ENCODE measurements around the gene FBXL7. TPM values are rescaled to one million over a fixed set of nuclear protein-coding genes. Genes with fewer than 3 reads are reported as not detected.

Gene FBXL7
- total and polyA plus RNA-seq, 4 donors = 0.24 to 1.4 (median 1.2) TPM

GRCh38 chr5:15489571-15490235, 10.3 kb upstream of the FBXL7 start:
- Histone ChIP-seq H3K4me1 (ENCODE audit: control insufficient read depth in 4 of 4, insufficient read depth in 4 of 4, low read length in 3 of 4) (no peaks in the 10 kb centered on the region), H3K9me3 (ENCODE audit: control insufficient read depth in 4 of 4, low read length in 3 of 4) (no peaks in the 10 kb centered on the region), H3K4me3 (ENCODE audit: low read depth in 1 of 3, low read length in 3 of 3) (no peak overlapping the region), H3K27ac (ENCODE audit: low read depth in 1 of 2, low read length in 2 of 2) (no peak overlapping the region), H3K9ac (ENCODE audit: low read depth in 1 of 2, low read length in 2 of 2) (no peak overlapping the region), H3K36me3 (ENCODE audit: control insufficient read depth in 4 of 4, insufficient read depth in 3 of 4, low read depth in 1 of 4, low read length in 3 of 4) (no peaks in the 10 kb centered on the region), H3K27me3 (ENCODE audit: control insufficient read depth in 4 of 4, insufficient read depth in 4 of 4, low read length in 3 of 4) (peaks cover 0 to 2% (median 0%) of the 10 kb centered on the region in 4 donors)
- DNase-seq (ENCODE audit: low spot score) = no peak
- TF ChIP-seq JUND (IDR thresholded peaks at IDR 0.05) (no peak), CTCF (IDR thresholded peaks at IDR 0.05; ENCODE audit: low read depth, low read length, missing input control) (no peak), RXRA (IDR thresholded peaks at IDR 0.05) (no peak), FOXA2 (IDR thresholded peaks at IDR 0.05) (no peak), TAF1 (conservative IDR thresholded peaks at IDR 0.05) (no peak), YY1 (IDR thresholded peaks at IDR 0.05) (no peak), NR2F2 (IDR thresholded peaks at IDR 0.05) (no peak), ATF3 (IDR thresholded peaks at IDR 0.05) (no peak), SP1 (IDR thresholded peaks at IDR 0.05) (no peak), GABPA (IDR thresholded peaks at IDR 0.05 in 1 of 2, conservative IDR thresholded peaks at IDR 0.05 in 1 of 2) (no peak), MAX (IDR thresholded peaks at IDR 0.05) (no peak), REST (IDR thresholded peaks at IDR 0.05) (no peak)
- 68% methylated on average over 5 of the region's 5 CpGs for whole genome bisulfite sequencing

GRCh38 chr5:15492545-15492944, 7.4 kb upstream of the FBXL7 start:
- H3K36me3 ChIP-seq (ENCODE audit: control insufficient read depth in 4 of 4, insufficient read depth in 3 of 4, low read depth in 1 of 4, low read length in 3 of 4) = no peaks in the 10 kb centered on the region
- 92% methylated on average over 1 of the region's 1 CpG for WGBS
- no peak for DNase-seq (ENCODE audit: low spot score)
- no peaks in the 10 kb centered on the region for H3K9me3 ChIP-seq (ENCODE audit: control insufficient read depth in 4 of 4, low read length in 3 of 4)
- H3K4me1 ChIP-seq (ENCODE audit: control insufficient read depth in 4 of 4, insufficient read depth in 4 of 4, low read length in 3 of 4) = no peaks in the 10 kb centered on the region
- H3K4me3 ChIP-seq (ENCODE audit: low read depth in 1 of 3, low read length in 3 of 3) = no peak overlapping the region
- H3K27me3 ChIP-seq (ENCODE audit: control insufficient read depth in 4 of 4, insufficient read depth in 4 of 4, low read length in 3 of 4) = peaks cover 0 to 2% (median 0%) of the 10 kb centered on the region in 4 donors
- H3K9ac ChIP-seq (ENCODE audit: low read depth in 1 of 2, low read length in 2 of 2) = no peak overlapping the region
- H3K27ac ChIP-seq (ENCODE audit: low read depth in 1 of 2, low read length in 2 of 2) = no peak overlapping the region
- no peak for TF ChIP-seq MAX (IDR thresholded peaks at IDR 0.05)
- TF ChIP-seq TAF1 (conservative IDR thresholded peaks at IDR 0.05) = no peak
- TF ChIP-seq RXRA (IDR thresholded peaks at IDR 0.05) = no peak
- TF ChIP-seq ZBTB33 (IDR thresholded peaks at IDR 0.05) = no peak
- no peak for TF ChIP-seq JUND (IDR thresholded peaks at IDR 0.05)
- no peak for TF ChIP-seq FOXA2 (IDR thresholded peaks at IDR 0.05)
- TF ChIP-seq CTCF (IDR thresholded peaks at IDR 0.05; ENCODE audit: low read depth, low read length, missing input control) = no peak
- TF ChIP-seq REST (IDR thresholded peaks at IDR 0.05) = no peak
- no peak for TF ChIP-seq FOXA1 (IDR thresholded peaks at IDR 0.05)
- no peak for TF ChIP-seq SP1 (IDR thresholded peaks at IDR 0.05)
- no peak for TF ChIP-seq ATF3 (IDR thresholded peaks at IDR 0.05)
- TF ChIP-seq HNF4A (conservative IDR thresholded peaks at IDR 0.05) = no peak
- no peak for TF ChIP-seq GABPA (IDR thresholded peaks at IDR 0.05 in 1 of 2, conservative IDR thresholded peaks at IDR 0.05 in 1 of 2)

Data from liver (tissue), 9 donors.